ENCODE results near the gene DOC2B. TPM values are rescaled to one million over a fixed set of nuclear protein-coding genes. Genes with fewer than 3 reads are reported as not detected.

DOC2B gene
- total RNA-seq, 2 donors from 2014 or later: 1.4 to 2.6 TPM

DNA sequence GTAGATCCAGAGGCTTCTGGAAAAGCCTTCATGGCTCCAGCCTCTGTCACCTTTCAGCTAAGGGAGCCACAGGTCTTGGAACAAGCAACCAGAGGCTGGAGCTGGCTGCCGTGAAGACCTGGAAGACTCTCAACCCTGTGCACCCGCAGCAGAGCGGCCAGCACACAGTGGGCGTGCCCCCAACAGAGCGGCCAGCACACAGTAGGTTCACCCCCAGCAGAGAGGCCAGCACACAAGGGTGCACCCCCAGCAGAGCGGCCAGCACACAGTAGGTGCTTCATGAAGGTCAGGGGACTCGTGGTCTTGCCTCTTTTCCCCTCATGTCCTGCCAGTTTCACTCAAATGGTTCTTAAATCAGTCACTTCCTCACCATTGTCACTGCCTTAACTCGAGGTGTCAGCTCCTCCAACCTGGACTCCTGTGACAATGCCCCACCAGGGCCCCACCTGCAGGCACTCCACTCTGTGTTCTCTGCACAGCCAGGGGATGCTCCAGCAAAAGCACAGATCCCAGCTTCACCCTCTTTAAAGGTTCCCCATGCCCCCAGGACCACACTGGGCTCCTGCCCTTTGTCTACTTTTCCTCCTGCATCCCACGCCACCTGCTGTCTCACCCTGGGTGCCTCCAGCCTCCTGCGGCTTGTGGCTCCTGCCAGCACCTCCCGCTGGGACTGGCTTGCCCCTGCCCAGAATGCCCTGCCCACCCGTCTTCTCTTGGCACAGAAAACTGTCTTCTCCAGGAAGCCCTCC lies 42.4 kb upstream of the DOC2B start:
- H3K9me3 Mint-ChIP-seq: no peaks in the 10 kb centered on the region
- H3K27ac Mint-ChIP-seq: no peak overlapping the region
- no peaks in the 10 kb centered on the region for H3K36me3 ChIP-seq (ENCODE audit: control insufficient read depth, insufficient read depth, low read length)
- no peak for DNase-seq
- no peak overlapping the region for H3K4me3 Mint-ChIP-seq
- H3K4me1 ChIP-seq (ENCODE audit: control insufficient read depth, insufficient read depth, low read length): no peaks in the 10 kb centered on the region
- no peak overlapping the region for H3K9ac ChIP-seq (ENCODE audit: extremely low read depth, low read length, poor library complexity, severe bottlenecking)
- H3K4me3 ChIP-seq (ENCODE audit: low read length): no peak overlapping the region
- TF ChIP-seq, protein P1, sequence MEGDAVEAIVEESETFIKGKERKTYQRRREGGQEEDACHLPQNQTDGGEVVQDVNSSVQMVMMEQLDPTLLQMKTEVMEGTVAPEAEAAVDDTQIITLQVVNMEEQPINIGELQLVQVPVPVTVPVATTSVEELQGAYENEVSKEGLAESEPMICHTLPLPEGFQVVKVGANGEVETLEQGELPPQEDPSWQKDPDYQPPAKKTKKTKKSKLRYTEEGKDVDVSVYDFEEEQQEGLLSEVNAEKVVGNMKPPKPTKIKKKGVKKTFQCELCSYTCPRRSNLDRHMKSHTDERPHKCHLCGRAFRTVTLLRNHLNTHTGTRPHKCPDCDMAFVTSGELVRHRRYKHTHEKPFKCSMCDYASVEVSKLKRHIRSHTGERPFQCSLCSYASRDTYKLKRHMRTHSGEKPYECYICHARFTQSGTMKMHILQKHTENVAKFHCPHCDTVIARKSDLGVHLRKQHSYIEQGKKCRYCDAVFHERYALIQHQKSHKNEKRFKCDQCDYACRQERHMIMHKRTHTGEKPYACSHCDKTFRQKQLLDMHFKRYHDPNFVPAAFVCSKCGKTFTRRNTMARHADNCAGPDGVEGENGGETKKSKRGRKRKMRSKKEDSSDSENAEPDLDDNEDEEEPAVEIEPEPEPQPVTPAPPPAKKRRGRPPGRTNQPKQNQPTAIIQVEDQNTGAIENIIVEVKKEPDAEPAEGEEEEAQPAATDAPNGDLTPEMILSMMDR (conservative IDR thresholded peaks at IDR 0.05): no peak
- no peaks in the 10 kb centered on the region for H3K4me1 Mint-ChIP-seq
- H3K36me3 Mint-ChIP-seq (ENCODE audit: low read depth): no peaks in the 10 kb centered on the region
- no peak overlapping the region for H3K27ac ChIP-seq (ENCODE audit: low read depth, low read length)
- H3K27me3 Mint-ChIP-seq (ENCODE audit: insufficient read depth): no peaks in the 10 kb centered on the region
- no peaks in the 10 kb centered on the region for H3K27me3 ChIP-seq (ENCODE audit: control insufficient read depth, insufficient read depth, low read length, poor library complexity, severe bottlenecking)
- no peaks in the 10 kb centered on the region for H3K9me3 ChIP-seq (ENCODE audit: control insufficient read depth, low read length)
- WGBS, 2 experiments (ENCODE audit: insufficient coverage in 1 of 2, insufficient read length in 1 of 2): 82 to 90% methylated on average over 10 to 12 of the region's 12 CpGs

- Histone ChIP-seq H3K36me3 (ENCODE audit: control insufficient read depth, insufficient read depth, low read length) (no peaks in the 10 kb centered on the region), H3K9me3 (ENCODE audit: control insufficient read depth, low read length) (no peaks in the 10 kb centered on the region), H3K27me3 (ENCODE audit: control insufficient read depth, insufficient read depth, low read length, poor library complexity, severe bottlenecking) (no peaks in the 10 kb centered on the region), H3K4me1 (ENCODE audit: control insufficient read depth, insufficient read depth, low read length) (no peaks in the 10 kb centered on the region), H3K4me3 (ENCODE audit: low read length) (no peak overlapping the region), H3K9ac (ENCODE audit: extremely low read depth, low read length, poor library complexity, severe bottlenecking) (no peak overlapping the region), H3K27ac (ENCODE audit: low read depth, low read length) (no peak overlapping the region)
- TF ChIP-seq, protein P1 (conservative IDR thresholded peaks at IDR 0.05): no peak
- WGBS, 2 experiments (ENCODE audit: insufficient coverage in 1 of 2, insufficient read length in 1 of 2): 93 to 97% methylated on average over 8 of the region's 8 CpGs
- peak overlapping the region; percentile 17 for H3K27ac Mint-ChIP-seq
- no peaks in the 10 kb centered on the region for H3K36me3 Mint-ChIP-seq (ENCODE audit: low read depth)
- H3K4me3 Mint-ChIP-seq: no peak overlapping the region
- no peaks in the 10 kb centered on the region for H3K27me3 Mint-ChIP-seq (ENCODE audit: insufficient read depth)
- H3K9me3 Mint-ChIP-seq: no peaks in the 10 kb centered on the region
- H3K4me1 Mint-ChIP-seq: no peaks in the 10 kb centered on the region
- no peak for DNase-seq
Observed at GRCh38 chr17:222172-222571, 40.7 kb upstream of the DOC2B start.

- H3K4me3 ChIP-seq (ENCODE audit: low read length): no peak overlapping the region
- H3K4me1 Mint-ChIP-seq: peaks cover 3% of the 10 kb centered on the region
- H3K9me3 Mint-ChIP-seq: no peaks in the 10 kb centered on the region
- H3K9me3 ChIP-seq (ENCODE audit: control insufficient read depth, low read length): no peaks in the 10 kb centered on the region
- H3K27me3 ChIP-seq (ENCODE audit: control insufficient read depth, insufficient read depth, low read length, poor library complexity, severe bottlenecking): no peaks in the 10 kb centered on the region
- no peak overlapping the region for H3K27ac ChIP-seq (ENCODE audit: low read depth, low read length)
- H3K27ac Mint-ChIP-seq: no peak overlapping the region
- no peaks in the 10 kb centered on the region for H3K27me3 Mint-ChIP-seq (ENCODE audit: insufficient read depth)
- DNase-seq: no peak
- no peak overlapping the region for H3K4me3 Mint-ChIP-seq
- no peak overlapping the region for H3K9ac ChIP-seq (ENCODE audit: extremely low read depth, low read length, poor library complexity, severe bottlenecking)
- WGBS, 2 experiments (ENCODE audit: insufficient coverage in 1 of 2, insufficient read length in 1 of 2): 82 to 90% methylated on average over 6 to 10 of the region's 10 CpGs
- no peaks in the 10 kb centered on the region for H3K36me3 Mint-ChIP-seq (ENCODE audit: low read depth)
- H3K36me3 ChIP-seq (ENCODE audit: control insufficient read depth, insufficient read depth, low read length): no peaks in the 10 kb centered on the region
- H3K4me1 ChIP-seq (ENCODE audit: control insufficient read depth, insufficient read depth, low read length): no peaks in the 10 kb centered on the region
- TF ChIP-seq, protein P1 (conservative IDR thresholded peaks at IDR 0.05): no peak
Observed at GRCh38 chr17:219696-220095, 38.2 kb upstream of the DOC2B start.

All from endodermal cell (in vitro differentiated cells).